Measurements from ENCODE around the gene ZBTB16. TPM values are rescaled to one million over a fixed set of nuclear protein-coding genes. Genes with fewer than 3 reads are reported as not detected.

ZBTB16 gene
- total and polyA plus RNA-seq, 2 of the 13 experiments (the other 11 are each of a cell fraction or from before 2014, with no cell fraction given) = not detected

DNA sequence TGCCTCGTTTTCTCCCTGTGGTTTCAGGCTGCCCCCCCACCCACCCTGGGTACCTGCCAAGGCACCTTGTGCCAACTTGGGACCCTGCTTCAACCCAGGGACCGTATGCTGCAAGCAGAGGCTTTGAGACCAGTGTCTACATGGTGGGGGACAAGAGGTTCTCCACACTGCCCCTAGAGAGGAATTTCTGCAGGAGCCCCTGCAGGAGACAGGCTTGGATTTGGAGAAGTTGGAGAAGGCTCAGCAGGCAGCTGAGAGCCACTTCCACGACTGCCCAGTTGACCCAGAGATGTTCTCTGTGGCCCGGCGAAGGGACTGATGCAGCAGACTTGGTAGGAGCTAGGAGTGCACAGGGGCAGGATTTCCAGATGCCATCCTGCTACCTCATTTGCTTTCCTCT, 216.6 kb downstream of the ZBTB16 start (continued):
- TF ChIP-seq, protein P1, sequence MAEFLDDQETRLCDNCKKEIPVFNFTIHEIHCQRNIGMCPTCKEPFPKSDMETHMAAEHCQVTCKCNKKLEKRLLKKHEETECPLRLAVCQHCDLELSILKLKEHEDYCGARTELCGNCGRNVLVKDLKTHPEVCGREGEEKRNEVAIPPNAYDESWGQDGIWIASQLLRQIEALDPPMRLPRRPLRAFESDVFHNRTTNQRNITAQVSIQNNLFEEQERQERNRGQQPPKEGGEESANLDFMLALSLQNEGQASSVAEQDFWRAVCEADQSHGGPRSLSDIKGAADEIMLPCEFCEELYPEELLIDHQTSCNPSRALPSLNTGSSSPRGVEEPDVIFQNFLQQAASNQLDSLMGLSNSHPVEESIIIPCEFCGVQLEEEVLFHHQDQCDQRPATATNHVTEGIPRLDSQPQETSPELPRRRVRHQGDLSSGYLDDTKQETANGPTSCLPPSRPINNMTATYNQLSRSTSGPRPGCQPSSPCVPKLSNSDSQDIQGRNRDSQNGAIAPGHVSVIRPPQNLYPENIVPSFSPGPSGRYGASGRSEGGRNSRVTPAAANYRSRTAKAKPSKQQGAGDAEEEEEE (CRISPR knock-in tag; IDR thresholded peaks at IDR 0.05; ENCODE audit: borderline replicate concordance) = no peak
- TF ChIP-seq SSRP1 (CRISPR knock-in tag; IDR thresholded peaks at IDR 0.05) (no peak), RXRA (CRISPR knock-in tag; IDR thresholded peaks at IDR 0.05) (no peak), ZFX (CRISPR knock-in tag; IDR thresholded peaks at IDR 0.05; ENCODE audit: low read depth) (no peak), SETDB1 (CRISPR knock-in tag; IDR thresholded peaks at IDR 0.05; ENCODE audit: borderline replicate concordance) (no peak)
- TF ChIP-seq, protein P2, sequence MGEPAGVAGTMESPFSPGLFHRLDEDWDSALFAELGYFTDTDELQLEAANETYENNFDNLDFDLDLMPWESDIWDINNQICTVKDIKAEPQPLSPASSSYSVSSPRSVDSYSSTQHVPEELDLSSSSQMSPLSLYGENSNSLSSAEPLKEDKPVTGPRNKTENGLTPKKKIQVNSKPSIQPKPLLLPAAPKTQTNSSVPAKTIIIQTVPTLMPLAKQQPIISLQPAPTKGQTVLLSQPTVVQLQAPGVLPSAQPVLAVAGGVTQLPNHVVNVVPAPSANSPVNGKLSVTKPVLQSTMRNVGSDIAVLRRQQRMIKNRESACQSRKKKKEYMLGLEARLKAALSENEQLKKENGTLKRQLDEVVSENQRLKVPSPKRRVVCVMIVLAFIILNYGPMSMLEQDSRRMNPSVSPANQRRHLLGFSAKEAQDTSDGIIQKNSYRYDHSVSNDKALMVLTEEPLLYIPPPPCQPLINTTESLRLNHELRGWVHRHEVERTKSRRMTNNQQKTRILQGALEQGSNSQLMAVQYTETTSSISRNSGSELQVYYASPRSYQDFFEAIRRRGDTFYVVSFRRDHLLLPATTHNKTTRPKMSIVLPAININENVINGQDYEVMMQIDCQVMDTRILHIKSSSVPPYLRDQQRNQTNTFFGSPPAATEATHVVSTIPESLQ (CRISPR knock-in tag; conservative IDR thresholded peaks at IDR 0.05) = no peak

DNA sequence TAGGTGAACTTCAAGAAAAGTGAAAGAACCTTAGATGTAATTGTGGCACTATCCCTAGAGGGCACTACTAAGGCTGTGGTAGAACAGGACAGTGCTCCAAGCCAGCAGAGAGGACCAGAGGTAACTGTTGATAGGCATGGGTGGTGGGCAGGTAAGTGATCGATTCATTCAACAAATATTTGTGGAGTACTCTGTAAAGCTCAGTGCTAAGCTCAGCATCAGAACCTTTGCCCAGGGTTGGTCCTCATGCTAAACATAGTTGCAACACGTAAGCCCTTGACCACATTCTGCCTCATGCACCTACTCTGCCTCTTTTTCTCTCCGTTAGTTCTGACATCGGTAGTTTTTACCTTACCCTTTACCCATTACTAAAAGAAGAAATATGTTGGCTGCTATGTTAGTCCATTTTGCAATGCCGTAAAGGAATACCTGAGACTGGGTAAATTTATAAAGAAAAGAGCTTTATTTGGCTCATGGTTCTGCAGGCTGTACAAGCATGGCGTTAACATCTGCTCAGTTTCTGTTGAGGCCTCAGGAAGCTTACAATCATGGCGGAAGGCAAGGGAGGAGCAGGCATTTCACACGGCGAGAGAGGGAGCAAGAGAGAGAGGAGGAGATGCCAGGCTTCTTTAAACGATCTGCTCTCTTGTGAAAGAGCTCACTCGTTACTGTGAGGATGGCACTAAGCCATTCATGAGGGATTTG, 218.3 kb downstream of the ZBTB16 start:
- CTCF ChIA-PET (ENCODE audit: low intra/inter-chr PET ratio, low total read pairs) = no interaction called here
- Histone ChIP-seq H3K27me3 (ENCODE audit: control insufficient read depth in 1 of 2, insufficient read depth in 2 of 2, low read length in 2 of 2) (peaks cover 2 to 25% of the 10 kb centered on the region in 2 experiments; a peak in 4 of 5 replicates), H2AFZ (ENCODE audit: low read length) (no peak overlapping the region), H3K9ac (ENCODE audit: insufficient read depth, low read depth, low read length) (no peak overlapping the region), H4K20me1 (ENCODE audit: insufficient read depth, low read length) (no peaks in the 10 kb centered on the region), H3K4me3 (replicated peaks in 1 of 3; ENCODE audit: insufficient read depth in 1 of 3, low read depth in 2 of 3, low read length in 3 of 3) (no peak overlapping the region), H3K4me2 (ENCODE audit: low read depth, low read length) (no peak overlapping the region), H3K4me1 (ENCODE audit: insufficient read depth, low read length) (no peaks in the 10 kb centered on the region), H3K27ac (ENCODE audit: extremely low read length, insufficient read depth, low read length) (no peak overlapping the region), H3K9me3 (ENCODE audit: low read length) (no peaks in the 10 kb centered on the region), H3K79me2 (ENCODE audit: insufficient read depth, low read length) (no peaks in the 10 kb centered on the region), H3K36me3 (replicated peaks in 1 of 2; ENCODE audit: control insufficient read depth in 1 of 2, insufficient read depth in 2 of 2, low read length in 2 of 2) (no peaks in the 10 kb centered on the region)
- in situ Hi-C loops (cut with HindIII; ENCODE audit: extremely low pct_ligation_motif_present, low pct_unique_long_range_greater_than_20kb) = no loop called here
- POLR2A ChIA-PET = no interaction called here
- no peak for DNase-seq (ENCODE audit: low spot score)
- intact Hi-C loops (cut with micrococcal nuclease; ENCODE audit: unreplicated experiment) = no loop called here
- FAIRE-seq = no peak
- 14% methylated on average over 9 of the region's 11 CpGs for WGBS (ENCODE audit: low lambda C conversion rate)
- BruUV-seq (replicated peaks) = no TSS peak
- ATAC-seq = peak; percentile 75
- TF ChIP-seq GTF3A (CRISPR knock-in tag; conservative IDR thresholded peaks at IDR 0.05) (no peak), CHD4 (IDR thresholded peaks at IDR 0.05; ENCODE audit: borderline replicate concordance, low read length) (no peak), ONECUT2 (CRISPR knock-in tag; IDR thresholded peaks at IDR 0.05) (peak; percentile 61), BHLHE40 (IDR thresholded peaks at IDR 0.05; ENCODE audit: low read length) (no peak), HNRNPUL1 (IDR thresholded peaks at IDR 0.05; ENCODE audit: low read depth, low read length) (no peak), ZFP1 (CRISPR knock-in tag; IDR thresholded peaks at IDR 0.05) (no peak), ZNF143 (CRISPR knock-in tag; IDR thresholded peaks at IDR 0.05) (no peak), ELF4 (CRISPR knock-in tag; IDR thresholded peaks at IDR 0.05; ENCODE audit: borderline replicate concordance) (no peak)
- TF ChIP-seq, protein P3, sequence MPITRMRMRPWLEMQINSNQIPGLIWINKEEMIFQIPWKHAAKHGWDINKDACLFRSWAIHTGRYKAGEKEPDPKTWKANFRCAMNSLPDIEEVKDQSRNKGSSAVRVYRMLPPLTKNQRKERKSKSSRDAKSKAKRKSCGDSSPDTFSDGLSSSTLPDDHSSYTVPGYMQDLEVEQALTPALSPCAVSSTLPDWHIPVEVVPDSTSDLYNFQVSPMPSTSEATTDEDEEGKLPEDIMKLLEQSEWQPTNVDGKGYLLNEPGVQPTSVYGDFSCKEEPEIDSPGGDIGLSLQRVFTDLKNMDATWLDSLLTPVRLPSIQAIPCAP (CRISPR knock-in tag; IDR thresholded peaks at IDR 0.05; ENCODE audit: low read depth) = no peak
- TF ChIP-seq, protein P4, sequence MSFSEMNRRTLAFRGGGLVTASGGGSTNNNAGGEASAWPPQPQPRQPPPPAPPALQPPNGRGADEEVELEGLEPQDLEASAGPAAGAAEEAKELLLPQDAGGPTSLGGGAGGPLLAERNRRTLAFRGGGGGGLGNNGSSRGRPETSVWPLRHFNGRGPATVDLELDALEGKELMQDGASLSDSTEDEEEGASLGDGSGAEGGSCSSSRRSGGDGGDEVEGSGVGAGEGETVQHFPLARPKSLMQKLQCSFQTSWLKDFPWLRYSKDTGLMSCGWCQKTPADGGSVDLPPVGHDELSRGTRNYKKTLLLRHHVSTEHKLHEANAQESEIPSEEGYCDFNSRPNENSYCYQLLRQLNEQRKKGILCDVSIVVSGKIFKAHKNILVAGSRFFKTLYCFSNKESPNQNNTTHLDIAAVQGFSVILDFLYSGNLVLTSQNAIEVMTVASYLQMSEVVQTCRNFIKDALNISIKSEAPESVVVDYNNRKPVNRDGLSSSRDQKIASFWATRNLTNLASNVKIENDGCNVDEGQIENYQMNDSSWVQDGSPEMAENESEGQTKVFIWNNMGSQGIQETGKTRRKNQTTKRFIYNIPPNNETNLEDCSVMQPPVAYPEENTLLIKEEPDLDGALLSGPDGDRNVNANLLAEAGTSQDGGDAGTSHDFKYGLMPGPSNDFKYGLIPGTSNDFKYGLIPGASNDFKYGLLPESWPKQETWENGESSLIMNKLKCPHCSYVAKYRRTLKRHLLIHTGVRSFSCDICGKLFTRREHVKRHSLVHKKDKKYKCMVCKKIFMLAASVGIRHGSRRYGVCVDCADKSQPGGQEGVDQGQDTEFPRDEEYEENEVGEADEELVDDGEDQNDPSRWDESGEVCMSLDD (CRISPR knock-in tag; IDR thresholded peaks at IDR 0.05; ENCODE audit: borderline replicate concordance) = no peak

Data from HepG2 (cell line).